ENCODE data around the gene NOTCH2.

The NOTCH2 gene

GRCh38 chr1:119865627-119866026, 203.8 kb downstream of the NOTCH2 start:
- H3K4me3 ChIP-seq (ENCODE audit: low read depth, low read length): no peak overlapping the region
- TF ChIP-seq CTCF (IDR thresholded peaks at IDR 0.05; ENCODE audit: low read depth, low read length): no peak

- TF ChIP-seq CTCF (IDR thresholded peaks at IDR 0.05; ENCODE audit: low read depth, low read length): no peak
- H3K4me3 ChIP-seq (ENCODE audit: low read depth, low read length): no peak overlapping the region
Observed at GRCh38 chr1:119862276-119862675, 207.2 kb downstream of the NOTCH2 start.

Measured in WI38 (cell line).